Suprapubic skin (tissue), 4 donors: ENCODE results near the gene AXL.

ENCODE experiments used
- EP300 ChIP-seq: sonication (generic); formaldehyde crosslinking; IDR thresholded peaks from one replicate; pipeline ENCODE4 v1.6.1; 2017; ENCODE audit warnings: antibody characterized with exemption
- POLR2A ChIP-seq, 2 donors: fragments of 450-650 bp; IDR thresholded peaks; one replicate each; pipeline ENCODE4 v1.6.1; 2017; ENCODE audit warnings: antibody characterized with exemption in 2 of 2, mild to moderate bottlenecking in 2 of 2, moderate library complexity in 2 of 2
- POLR2AphosphoS5 ChIP-seq, 3 donors: sonication (generic); formaldehyde crosslinking; IDR thresholded peaks; one replicate each; pipeline ENCODE4 v1.6.1; 2017; ENCODE audit warnings: antibody characterized with exemption in 3 of 3
- TF ChIP-seq, protein P1 (sequence below), 2 donors: fragments of 200-600 bp in 1 of 2; fragments of 450-650 bp in 1 of 2; sonication (generic) in 1 of 2; IDR thresholded peaks; one replicate each; pipeline ENCODE4 v1.5.1; 2016 to 2019; ENCODE audit warnings: antibody characterized with exemption in 2 of 2, mild to moderate bottlenecking in 1 of 2, moderate library complexity in 1 of 2

- no peak for TF ChIP-seq EP300
- TF ChIP-seq, protein P1, sequence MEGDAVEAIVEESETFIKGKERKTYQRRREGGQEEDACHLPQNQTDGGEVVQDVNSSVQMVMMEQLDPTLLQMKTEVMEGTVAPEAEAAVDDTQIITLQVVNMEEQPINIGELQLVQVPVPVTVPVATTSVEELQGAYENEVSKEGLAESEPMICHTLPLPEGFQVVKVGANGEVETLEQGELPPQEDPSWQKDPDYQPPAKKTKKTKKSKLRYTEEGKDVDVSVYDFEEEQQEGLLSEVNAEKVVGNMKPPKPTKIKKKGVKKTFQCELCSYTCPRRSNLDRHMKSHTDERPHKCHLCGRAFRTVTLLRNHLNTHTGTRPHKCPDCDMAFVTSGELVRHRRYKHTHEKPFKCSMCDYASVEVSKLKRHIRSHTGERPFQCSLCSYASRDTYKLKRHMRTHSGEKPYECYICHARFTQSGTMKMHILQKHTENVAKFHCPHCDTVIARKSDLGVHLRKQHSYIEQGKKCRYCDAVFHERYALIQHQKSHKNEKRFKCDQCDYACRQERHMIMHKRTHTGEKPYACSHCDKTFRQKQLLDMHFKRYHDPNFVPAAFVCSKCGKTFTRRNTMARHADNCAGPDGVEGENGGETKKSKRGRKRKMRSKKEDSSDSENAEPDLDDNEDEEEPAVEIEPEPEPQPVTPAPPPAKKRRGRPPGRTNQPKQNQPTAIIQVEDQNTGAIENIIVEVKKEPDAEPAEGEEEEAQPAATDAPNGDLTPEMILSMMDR (IDR thresholded peaks at IDR 0.05): no peak
- no peak for TF ChIP-seq POLR2A (IDR thresholded peaks at IDR 0.05)
- TF ChIP-seq POLR2AphosphoS5 (IDR thresholded peaks at IDR 0.05): no peak
These were observed 4.9 kb upstream of the AXL start for GRCh38 chr19:41214161-41214560.
